ENCODE results near the gene GIN1. TPM values are rescaled to one million over a fixed set of nuclear protein-coding genes. Genes with fewer than 3 reads are reported as not detected.
A peak's percentile ranks its signal among the peaks of the same experiment; 100 is the strongest.

The GIN1 gene
- total RNA-seq, 2 donors from 2014 or later = 1.6 to 5.2 TPM

DNA sequence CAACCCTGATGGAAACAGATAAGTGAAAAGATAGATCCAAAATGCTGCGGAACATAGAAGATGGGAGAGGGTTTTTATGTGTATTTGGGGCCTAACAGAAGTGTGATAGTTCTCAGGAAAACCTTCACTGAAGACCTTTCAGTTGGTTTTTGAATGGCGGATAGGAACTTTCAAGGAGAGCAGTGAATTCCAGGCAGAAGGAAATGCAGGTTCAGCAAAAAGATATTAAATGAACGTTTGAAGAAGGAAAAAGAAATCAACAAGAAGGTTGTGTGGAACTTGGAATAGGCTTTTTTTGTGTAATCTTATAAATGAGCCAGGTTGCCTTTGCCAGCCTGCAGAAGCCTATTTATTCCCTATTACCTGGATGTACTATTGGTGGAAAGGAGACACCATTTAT lies 2.3 kb upstream of the GIN1 start:
- 49 to 50% methylated on average over 3 of the region's 3 CpGs for WGBS, 2 donors
- intact Hi-C loops (cut with DNase I) = no loop called here
- ATAC-seq (no peak), DNase-seq (no peak)
- H3K9me3 ChIP-seq = no peaks in the 10 kb centered on the region
- no peak overlapping the region for H3K27ac ChIP-seq
- no peak overlapping the region for H3K4me3 ChIP-seq
- TF ChIP-seq POLR2A (IDR thresholded peaks at IDR 0.05) = no peak
- TF ChIP-seq, protein P1, sequence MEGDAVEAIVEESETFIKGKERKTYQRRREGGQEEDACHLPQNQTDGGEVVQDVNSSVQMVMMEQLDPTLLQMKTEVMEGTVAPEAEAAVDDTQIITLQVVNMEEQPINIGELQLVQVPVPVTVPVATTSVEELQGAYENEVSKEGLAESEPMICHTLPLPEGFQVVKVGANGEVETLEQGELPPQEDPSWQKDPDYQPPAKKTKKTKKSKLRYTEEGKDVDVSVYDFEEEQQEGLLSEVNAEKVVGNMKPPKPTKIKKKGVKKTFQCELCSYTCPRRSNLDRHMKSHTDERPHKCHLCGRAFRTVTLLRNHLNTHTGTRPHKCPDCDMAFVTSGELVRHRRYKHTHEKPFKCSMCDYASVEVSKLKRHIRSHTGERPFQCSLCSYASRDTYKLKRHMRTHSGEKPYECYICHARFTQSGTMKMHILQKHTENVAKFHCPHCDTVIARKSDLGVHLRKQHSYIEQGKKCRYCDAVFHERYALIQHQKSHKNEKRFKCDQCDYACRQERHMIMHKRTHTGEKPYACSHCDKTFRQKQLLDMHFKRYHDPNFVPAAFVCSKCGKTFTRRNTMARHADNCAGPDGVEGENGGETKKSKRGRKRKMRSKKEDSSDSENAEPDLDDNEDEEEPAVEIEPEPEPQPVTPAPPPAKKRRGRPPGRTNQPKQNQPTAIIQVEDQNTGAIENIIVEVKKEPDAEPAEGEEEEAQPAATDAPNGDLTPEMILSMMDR (IDR thresholded peaks at IDR 0.05) = no peak
- no peaks in the 10 kb centered on the region for H3K36me3 ChIP-seq (replicated peaks in 1 of 2; ENCODE audit: insufficient read depth in 1 of 2, low read depth in 2 of 2)
- peaks cover 15% of the 10 kb centered on the region for H3K4me1 ChIP-seq
- no peaks in the 10 kb centered on the region for H3K27me3 ChIP-seq

DNA sequence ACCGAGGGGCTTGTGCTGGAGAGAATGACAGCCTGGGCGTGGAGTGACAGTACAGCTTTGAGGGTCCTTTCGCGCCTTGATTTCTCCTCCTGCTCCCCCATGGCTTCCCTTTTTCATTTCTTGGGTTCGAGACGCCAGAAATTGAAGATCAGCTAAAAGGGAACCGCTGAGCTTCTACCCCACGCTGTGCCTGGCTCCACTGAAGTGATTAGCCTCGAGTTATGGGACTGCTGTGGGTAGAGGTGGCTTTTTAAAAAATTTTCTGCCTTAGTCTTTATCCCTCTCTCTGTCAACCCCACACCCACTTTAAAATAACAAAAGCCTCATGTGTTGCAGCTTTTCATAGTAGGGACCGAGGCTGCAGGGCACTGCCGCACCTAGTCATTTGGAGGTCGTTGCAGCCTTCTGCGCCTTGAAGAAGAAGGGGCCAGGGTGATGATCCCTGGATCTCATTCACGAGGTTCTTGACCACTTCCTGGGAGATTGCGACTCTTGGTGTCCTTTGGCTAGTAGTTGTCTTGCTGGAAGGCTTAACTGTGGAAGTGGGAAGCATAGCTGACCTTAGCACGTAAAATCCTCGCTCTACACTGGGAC lies 766 bp upstream of the GIN1 start:
- Histone ChIP-seq H3K4me1 (peaks cover 22% of the 10 kb centered on the region), H3K4me3 (peak overlapping the region; percentile 80 to 98), H3K9me3 (no peaks in the 10 kb centered on the region), H3K27ac (peak overlapping the region; percentile 74 to 99 (median 94)), H3K27me3 (no peaks in the 10 kb centered on the region), H3K36me3 (replicated peaks in 1 of 2; ENCODE audit: insufficient read depth in 1 of 2, low read depth in 2 of 2) (no peaks in the 10 kb centered on the region)
- TF ChIP-seq, protein P1 (IDR thresholded peaks at IDR 0.05) = no peak
- TF ChIP-seq POLR2A (IDR thresholded peaks at IDR 0.05) = no peak
- 0 to 1% methylated on average over 16 to 17 of the region's 17 CpGs for WGBS, 2 donors
- intact Hi-C loops (cut with DNase I) = no loop called here
- DNase-seq (peak in 1 of 4 donors; percentile 8), ATAC-seq (no peak)

DNA sequence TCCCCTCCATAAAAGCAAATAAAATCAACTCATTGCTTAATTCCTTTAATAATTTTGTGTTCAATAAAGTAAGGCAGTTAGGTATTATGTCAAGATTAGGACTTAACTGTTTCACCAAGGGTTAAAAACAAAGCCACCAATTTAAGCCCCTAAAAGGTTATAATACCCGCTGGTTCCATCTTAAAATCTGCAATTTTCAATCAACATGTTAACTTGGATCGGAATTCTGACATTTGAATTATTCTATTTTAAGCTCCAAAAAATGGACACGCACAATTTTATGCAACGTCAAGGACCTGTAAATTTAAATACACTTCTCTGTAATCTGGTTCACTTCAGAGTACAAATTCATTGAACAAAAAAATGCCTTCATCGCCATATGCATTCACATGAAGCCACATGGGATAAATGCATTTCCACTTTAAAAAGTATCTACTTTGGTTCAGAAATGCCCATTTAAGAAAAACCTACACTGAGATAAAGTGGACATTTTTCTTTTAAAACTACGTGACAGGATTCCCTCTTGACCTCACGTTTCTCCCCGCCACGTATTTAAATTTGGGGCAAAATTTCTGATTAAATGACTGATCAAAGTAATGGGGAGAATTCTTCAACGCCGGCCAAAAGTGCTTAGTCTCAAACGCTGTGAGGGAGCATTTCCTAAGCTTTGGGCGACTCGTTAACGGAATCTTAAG lies 721 bp downstream of the GIN1 start:
- Histone ChIP-seq H3K27me3 (no peaks in the 10 kb centered on the region), H3K27ac (peak overlapping the region; percentile 92 to 99 (median 96)), H3K4me3 (peak overlapping the region; percentile 42 to 98), H3K36me3 (replicated peaks in 1 of 2; ENCODE audit: insufficient read depth in 1 of 2, low read depth in 2 of 2) (no peaks in the 10 kb centered on the region), H3K9me3 (no peaks in the 10 kb centered on the region), H3K4me1 (peaks cover 22% of the 10 kb centered on the region)
- ATAC-seq (no peak), DNase-seq (no peak)
- intact Hi-C loops (cut with DNase I) = no loop called here
- no peak for TF ChIP-seq POLR2A (IDR thresholded peaks at IDR 0.05)
- TF ChIP-seq, protein P1 (IDR thresholded peaks at IDR 0.05) = no peak
- 1% methylated on average over 15 of the region's 15 CpGs for WGBS, 2 donors

DNA sequence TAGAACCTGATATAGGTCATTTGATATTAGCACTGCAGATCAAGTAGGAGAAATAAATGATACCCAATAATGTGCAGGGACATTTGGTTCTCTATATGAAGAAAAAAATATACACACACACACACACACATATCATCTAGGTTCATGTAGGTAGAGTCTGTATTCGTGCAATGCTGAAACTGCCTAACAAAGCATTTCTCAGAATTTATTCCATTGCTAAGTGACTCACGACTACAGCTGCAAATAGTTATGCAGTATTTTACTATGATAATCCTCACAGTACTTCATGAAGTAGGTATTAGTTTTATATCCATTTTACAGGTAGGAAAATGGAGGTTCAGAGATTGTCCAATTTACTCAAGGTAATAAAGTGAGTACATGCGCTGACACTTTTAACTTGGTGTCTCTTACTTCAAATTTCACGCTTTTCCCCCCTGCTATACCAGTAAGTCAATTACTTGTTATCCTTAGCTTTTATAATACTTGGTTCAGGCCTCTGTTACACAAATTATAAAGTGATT lies 2.4 kb downstream of the GIN1 start:
- H3K4me1 ChIP-seq = peaks cover 19% of the 10 kb centered on the region
- no peaks in the 10 kb centered on the region for H3K9me3 ChIP-seq
- H3K4me3 ChIP-seq = no peak overlapping the region
- DNase-seq = no peak
- H3K27ac ChIP-seq = peak overlapping the region in 1 of 4 donors; percentile 99
- WGBS, 2 donors = 56 to 59% methylated on average over 4 of the region's 4 CpGs
- ATAC-seq = no peak
- intact Hi-C loops (cut with DNase I) = no loop called here
- no peaks in the 10 kb centered on the region for H3K36me3 ChIP-seq (replicated peaks in 1 of 2; ENCODE audit: insufficient read depth in 1 of 2, low read depth in 2 of 2)
- H3K27me3 ChIP-seq = no peaks in the 10 kb centered on the region
- TF ChIP-seq, protein P1 (IDR thresholded peaks at IDR 0.05) = no peak
- TF ChIP-seq POLR2A (IDR thresholded peaks at IDR 0.05) = no peak

All from body of pancreas (tissue), 4 donors.